K562 (cell line): Measurements from ENCODE around the gene RNU1-2. TPM values are rescaled to one million over a fixed set of nuclear protein-coding genes. Genes with fewer than 3 reads are reported as not detected.
A peak's percentile ranks its signal among the peaks of the same experiment; 100 is the strongest.

ENCODE experiments used
- ATAC-seq: fragments of 200-7000 bp; cut with Tn5 transposase; 3 replicates; pipeline ENCODE4 v1.9.1; 2020; ENCODE audit warnings: moderate library complexity
- BruUV-seq: library from RNA; stranded (reverse); fragments of 400-500 nt; replicated peaks from 2 replicates; lab custom pipeline; 2021; lab: Mats Ljungman, UMichigan
- CTCF ChIA-PET: fragments of 300-600 bp; formaldehyde crosslinking; extraction: SDS; loops from one replicate; lab custom pipeline; 2021; ENCODE audit warnings: low intra/inter-chr PET ratio; lab: Yijun Ruan, JAX
- POLR2A ChIA-PET: fragments of 300-600, 350-650 bp; sonication (Branson Sonifier 250); formaldehyde crosslinking; extraction: SDS; loops from one replicate; lab custom pipeline; 2021; ENCODE audit warnings: antibody characterized with exemption, inconsistent platforms; lab: Yijun Ruan, JAX
- DNase-seq, 4 experiments: peaks; one replicate each; pipeline versions ENCODE4 v3.0.0 to v3.0.0-alpha.2; 2011 to 2018; ENCODE audit warnings: low spot score in 3 of 4, mixed read lengths in 3 of 4; ENCODE audit errors: extremely low read depth in 1 of 4
- FAIRE-seq: peaks from 2 replicates; lab custom pipeline; 2011; peaks lifted over from hg19 to GRCh38; lab: Jason Lieb, UNC
- H2AFZ ChIP-seq: 2 replicates; pipeline ENCODE4 v1.6.0; 2011; ENCODE audit warnings: low read depth, low read length, control low read depth, inconsistent platforms
- H3K27ac ChIP-seq: fragments of 200-600 bp; 3 replicates; pipeline ENCODE4 v1.8.0; 2011; ENCODE audit warnings: low read depth, mild to moderate bottlenecking, control low read depth, inconsistent platforms, low read length, moderate library complexity, mixed read lengths; ENCODE audit errors: extremely low read depth
- H3K27me3 ChIP-seq, 2 experiments: fragments of 300-600 bp in 1 of 2; 2 replicates in 1 of 2; 3 replicates in 1 of 2; pipeline versions ENCODE4 v1.6.0 to v1.8.0; 2011; ENCODE audit warnings: inconsistent platforms in 2 of 2, low read length in 2 of 2, mild to moderate bottlenecking in 1 of 2, mixed read lengths in 1 of 2, moderate library complexity in 1 of 2; ENCODE audit not compliant: control insufficient read depth in 2 of 2, insufficient read depth in 2 of 2
- H3K36me3 ChIP-seq: fragments of 300-600 bp; 3 replicates; pipeline ENCODE4 v1.8.0; 2011; ENCODE audit warnings: mild to moderate bottlenecking, low read length, inconsistent platforms; ENCODE audit not compliant: control insufficient read depth, insufficient read depth
- H3K4me1 ChIP-seq, 2 experiments: fragments of 200-600 bp in 1 of 2; replicated peaks in 1 of 2; 2 replicates in 1 of 2; 3 replicates in 1 of 2; pipeline versions ENCODE4 v1.5.1 to v1.8.0; 2011; ENCODE audit warnings: inconsistent platforms in 2 of 2, low read length in 2 of 2, mild to moderate bottlenecking in 1 of 2, mixed read lengths in 1 of 2, moderate library complexity in 1 of 2; ENCODE audit not compliant: control insufficient read depth in 2 of 2, insufficient read depth in 2 of 2
- H3K4me2 ChIP-seq: 2 replicates; pipeline ENCODE4 v1.6.1; 2011; ENCODE audit warnings: low read length, control low read depth, inconsistent platforms, mixed read lengths; ENCODE audit not compliant: insufficient read depth
- H3K4me3 ChIP-seq: fragments of 200-600 bp; sonication (generic), shearing (Covaris generic); 2 replicates; pipeline ENCODE4 v1.5.1; 2016; ENCODE audit warnings: control low read depth, inconsistent platforms
- H3K79me2 ChIP-seq: fragments of 200-600 bp; 3 replicates; pipeline ENCODE4 v1.8.0; 2011; ENCODE audit warnings: low read length, inconsistent platforms; ENCODE audit not compliant: control insufficient read depth, insufficient read depth
- H3K9ac ChIP-seq, 2 experiments: 2 replicates each; pipeline versions ENCODE4 v1.6.0 to v1.6.1; 2011; ENCODE audit warnings: low read depth in 2 of 2, low read length in 2 of 2, control low read depth in 1 of 2, inconsistent platforms in 1 of 2, mild to moderate bottlenecking in 1 of 2, mixed read lengths in 1 of 2; ENCODE audit not compliant: insufficient read depth in 1 of 2
- H3K9me1 ChIP-seq: one replicate; pipeline ENCODE4 v1.6.0; 2011; ENCODE audit warnings: inconsistent platforms, mild to moderate bottlenecking, low read length, moderate library complexity; ENCODE audit not compliant: control insufficient read depth, insufficient read depth
- H3K9me3 ChIP-seq: replicated peaks from 2 replicates; pipeline ENCODE4 v1.5.1; 2011; ENCODE audit warnings: low read depth, low read length, inconsistent platforms; ENCODE audit not compliant: control insufficient read depth, insufficient read depth
- H4K20me1 ChIP-seq: replicated peaks from 2 replicates; pipeline ENCODE4 v1.6.1; 2011; ENCODE audit warnings: low read length, inconsistent platforms, mixed read lengths; ENCODE audit not compliant: control insufficient read depth, insufficient read depth
- EP300 ChIP-seq: IDR thresholded peaks from 2 replicates; pipeline ENCODE4 v1.6.1; 2012; ENCODE audit warnings: low read length, improper control_type of control experiment
- MCM7 ChIP-seq, 2 experiments: fragments of 450-650 bp; IDR thresholded peaks; 2 replicates each; pipeline ENCODE4 v1.6.1; 2016 to 2018
- TCF15 ChIP-seq: fragments of 250-450 bp; sonication (Bioruptor Pico); IDR thresholded peaks from 2 replicates; pipeline ENCODE4 v1.8.0; 2022; ENCODE audit warnings: moderate library complexity, mild to moderate bottlenecking, inconsistent platforms
- TEAD4 ChIP-seq, 2 experiments: sonication (generic) in 1 of 2; formaldehyde crosslinking in 1 of 2; IDR thresholded peaks; 2 replicates each; pipeline versions ENCODE4 v1.6.1 to v1.8.0; 2012 to 2022; ENCODE audit warnings: borderline replicate concordance in 1 of 2, inconsistent platforms in 1 of 2, low read length in 1 of 2, mild to moderate bottlenecking in 1 of 2, missing genetic modification reagents in 1 of 2
- WGBS: fragments of 100-300 bp; shearing (Covaris generic); methylation state at CpG from one replicate; pipeline ENCODE4 v1.1.6; 2016; ENCODE audit warnings: low coverage, mixed read lengths; ENCODE audit not compliant: insufficient coverage; ENCODE audit errors: missing lambda C conversion rate; 5-methylcytosine and 5-hydroxymethylcytosine counted together
- in situ Hi-C: fragments of 300-500 bp; cut with MboI; formaldehyde crosslinking; loops from 4 replicates; pipeline ENCODE4 v1.15.0; 2018; ENCODE audit warnings: inconsistent platforms, mixed read lengths
- intact Hi-C: fragments of 100-400 bp; cut with micrococcal nuclease; formaldehyde crosslinking; loops from 2 replicates; pipeline ENCODE4 v1.14.2; 2022
- polyA plus RNA-seq, 8 experiments: library from polyadenylated mRNA; depleted of rRNA in 4 of 8; stranded (reverse) in 5 of 8; unstranded in 3 of 8; fragments of >200 nt; fragmentation: Nextera tagmentation in 2 of 8; fragmentation: Illumina TruSeq in 1 of 8; extraction: Ambion mirVana in 2 of 8; extraction: Trizol in 1 of 8; gene quantifications; 2 replicates each; pipeline versions ENCODE4 v1.2.1 to v1.2.3, GENCODE V29; 2011 to 2014; ENCODE audit warnings: inconsistent platforms in 1 of 8, missing spikeins in 1 of 8
- total RNA-seq, 7 experiments: library from RNA; depleted of rRNA in 6 of 7; stranded (reverse); fragments of >200 nt in 6 of 7; fragmentation: Illumina TruSeq in 2 of 7; extraction: Trizol in 2 of 7; gene quantifications; 2 replicates each; pipeline versions ENCODE4 v1.2.1 to v1.2.3, GENCODE V29; 2011 to 2021; ENCODE audit warnings: low replicate concordance in 1 of 7

Gene RNU1-2
- total and polyA plus RNA-seq, 9 of the 15 experiments (the other 6 are each of a cell fraction or from before 2014, with no cell fraction given), result under 0.01 to 32,823 (median 2,538) TPM; not detected in 4

GRCh38 chr1:16907870-16908758 is 12.3 kb downstream of the RNU1-2 start:
- H4K20me1 ChIP-seq, result no peaks in the 10 kb centered on the region
- in situ Hi-C loops, result loop anchor here (25.0 kb wide), 1 partner anchor 296 kb away; the partner anchor contains the start of gene NBPF1

More at GRCh38 chr1:16907870-16908758, 12.3 kb downstream of the RNU1-2 start:
- POLR2A ChIA-PET, result interaction anchor here (4.0 kb wide), 1 partner anchor 12 kb away, joined by 71 read pairs; the partner anchor contains the start of gene RNU1-2
- TF ChIP-seq TCF15 (CRISPR knock-in tag) (no peak), TEAD4 (IDR thresholded peaks at IDR 0.05; ENCODE audit: low read length) (no peak), TEAD4 (CRISPR knock-in tag; IDR thresholded peaks at IDR 0.05; ENCODE audit: borderline replicate concordance) (no peak), MCM7 (IDR thresholded peaks at IDR 0.05) (no peak), EP300 (no peak)
- Histone ChIP-seq H3K9me3 (0 out of 2 replicates have a peak, but pooled peaks cover 7% of the 10 kb centered on the region), H3K9me1 (no peaks in the 10 kb centered on the region), H3K4me2 (no peak overlapping the region), H3K27ac (no peak overlapping the region), H3K79me2 (no peaks in the 10 kb centered on the region), H3K27me3 (no peaks in the 10 kb centered on the region), H3K4me1 (peaks cover 15 to 16% of the 10 kb centered on the region in 2 experiments; a peak in 4 of 5 replicates), H3K4me3 (no peak overlapping the region), H2AFZ (no peak overlapping the region), H3K36me3 (no peaks in the 10 kb centered on the region), H3K9ac (peak overlapping the region in 1 of 2 experiments; percentile 4; a peak in 1 of 4 replicates)
- DNase-seq (no peak), FAIRE-seq (no peak), ATAC-seq (no peak)
- intact Hi-C loops, result no loop called here
- WGBS, result 60% methylated on average over 15 of the region's 15 CpGs
- CTCF ChIA-PET, result no interaction called here
- no TSS peak for BruUV-seq
